Prostate gland (tissue), 2 donors: Measurements from ENCODE around the gene RARG. TPM values are rescaled to one million over a fixed set of nuclear protein-coding genes. Genes with fewer than 3 reads are reported as not detected.
A peak's percentile ranks its signal among the peaks of the same experiment; 100 is the strongest.

ENCODE experiments used
- DNase-seq: peaks from one replicate; pipeline ENCODE4 v3.0.0-alpha.2; 2019; ENCODE audit warnings: low spot score
- H3K27ac ChIP-seq, 2 donors: fragments of 200-600 bp; sonication (generic); 2 replicates each; pipeline ENCODE4 v1.5.1; 2017 to 2019
- H3K27me3 ChIP-seq: fragments of 200-600 bp; sonication (generic); replicated peaks from 2 replicates; pipeline ENCODE4 v1.5.1; 2019; ENCODE audit not compliant: insufficient read depth
- H3K36me3 ChIP-seq, 2 donors: fragments of 200-600 bp; sonication (generic); 1 replicate in 1 of 2; 2 replicates in 1 of 2; pipeline versions ENCODE4 v1.5.1 to v1.8.1; 2017 to 2019
- H3K4me1 ChIP-seq: fragments of 200-600 bp; sonication (generic); replicated peaks from 2 replicates; pipeline ENCODE4 v1.5.1; 2019
- H3K4me3 ChIP-seq, 2 donors: fragments of 200-600 bp; sonication (generic); 2 replicates each; pipeline ENCODE4 v1.5.1; 2017 to 2019
- H3K9me3 ChIP-seq: fragments of 200-600 bp; sonication (generic); 2 replicates; pipeline ENCODE4 v1.5.1; 2017
- CTCF ChIP-seq, 4 experiments: fragments of 200-600 bp in 2 of 4; fragments of 450-650 bp in 2 of 4; sonication (generic) in 2 of 4; IDR thresholded peaks; 1 replicate in 3 of 4; 2 replicates in 1 of 4; pipeline ENCODE4 v1.5.1; 2016 to 2019; ENCODE audit warnings: antibody characterized with exemption in 4 of 4, mild to moderate bottlenecking in 2 of 4, moderate library complexity in 2 of 4
- POLR2A ChIP-seq: fragments of 450-650 bp; IDR thresholded peaks from one replicate; pipeline ENCODE4 v1.6.1; 2016; ENCODE audit warnings: antibody characterized with exemption, mild to moderate bottlenecking
- POLR2AphosphoS5 ChIP-seq: sonication (generic); formaldehyde crosslinking; IDR thresholded peaks from one replicate; pipeline ENCODE4 v1.6.1; 2017; ENCODE audit warnings: antibody characterized with exemption
- WGBS: methylation state at CpG from one replicate; pipeline ENCODE4 v1.1.5; 2018; 5-methylcytosine and 5-hydroxymethylcytosine counted together
- intact Hi-C: fragments of 100-400 bp; cut with DNase I; formaldehyde crosslinking; loops from one replicate; pipeline ENCODE4 v1.14.2; 2022
- total RNA-seq, 2 donors: library from RNA; depleted of rRNA; stranded (reverse); fragments of >200 nt; gene quantifications; one replicate each; pipeline ENCODE4 v1.1.0, GENCODE V29; 2016

The RARG gene
- 10 to 100 TPM; 28.9 to 30.4 TPM for total RNA-seq

DNA sequence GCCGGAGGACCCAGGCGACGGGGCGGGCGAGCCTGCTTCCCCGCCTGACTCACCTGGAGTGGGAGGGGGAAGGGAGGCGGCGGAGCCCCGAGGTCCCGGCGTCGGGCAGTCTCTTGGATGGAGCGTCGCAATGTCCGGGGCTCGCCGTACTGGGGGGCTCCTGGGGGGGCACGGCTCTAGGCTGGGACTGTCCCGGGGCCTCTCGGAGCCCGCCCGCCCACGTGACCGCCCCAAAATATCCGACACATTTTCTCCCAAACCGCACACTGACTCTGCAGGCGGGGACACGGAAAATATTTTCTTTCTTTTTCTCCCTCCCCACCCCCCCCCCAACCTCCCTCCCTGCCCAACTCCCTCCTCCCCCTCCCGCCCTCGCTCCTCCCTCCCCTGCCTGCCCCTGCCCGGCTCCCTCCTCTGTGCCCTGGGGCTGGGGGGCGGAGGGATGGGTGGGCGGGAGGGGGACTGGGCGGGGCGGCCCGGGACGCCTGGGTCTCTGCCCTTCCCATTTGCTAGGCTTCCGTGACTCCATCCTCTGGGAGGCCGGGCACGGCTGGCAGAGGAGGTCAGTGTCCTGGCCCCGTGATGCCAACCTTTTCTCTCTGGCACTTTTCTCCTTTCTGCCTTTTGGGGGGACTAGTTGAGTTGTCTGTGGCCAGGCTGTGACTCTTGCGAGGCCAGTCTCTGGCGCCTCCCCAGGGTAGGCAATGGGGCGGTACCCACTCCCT, at the start of gene RARG:
TSS of gene RARG (minus strand) at position 289 of the 725 bp plus-strand sequence. CDS start 4,664 bp downstream, outside the sequence.
- peak; percentile 66 for DNase-seq
- 1% methylated on average over 33 of the region's 44 CpGs for WGBS
- Histone ChIP-seq H3K27me3 (no peaks in the 10 kb centered on the region), H3K36me3 (no peaks in the 10 kb centered on the region), H3K4me1 (peaks cover 10% of the 10 kb centered on the region), H3K4me3 (peak within 1 kb of the TSS; percentile 56 to 57), H3K9me3 (no peaks in the 10 kb centered on the region), H3K27ac (peak within 1 kb of the TSS; percentile 83 to 89)
- intact Hi-C loops: no loop called here
- TF ChIP-seq POLR2A (peak; percentile 63), POLR2AphosphoS5 (no peak), CTCF (IDR thresholded peaks at IDR 0.05) (peak in 1 of 4 experiments; percentile 35)

DNA sequence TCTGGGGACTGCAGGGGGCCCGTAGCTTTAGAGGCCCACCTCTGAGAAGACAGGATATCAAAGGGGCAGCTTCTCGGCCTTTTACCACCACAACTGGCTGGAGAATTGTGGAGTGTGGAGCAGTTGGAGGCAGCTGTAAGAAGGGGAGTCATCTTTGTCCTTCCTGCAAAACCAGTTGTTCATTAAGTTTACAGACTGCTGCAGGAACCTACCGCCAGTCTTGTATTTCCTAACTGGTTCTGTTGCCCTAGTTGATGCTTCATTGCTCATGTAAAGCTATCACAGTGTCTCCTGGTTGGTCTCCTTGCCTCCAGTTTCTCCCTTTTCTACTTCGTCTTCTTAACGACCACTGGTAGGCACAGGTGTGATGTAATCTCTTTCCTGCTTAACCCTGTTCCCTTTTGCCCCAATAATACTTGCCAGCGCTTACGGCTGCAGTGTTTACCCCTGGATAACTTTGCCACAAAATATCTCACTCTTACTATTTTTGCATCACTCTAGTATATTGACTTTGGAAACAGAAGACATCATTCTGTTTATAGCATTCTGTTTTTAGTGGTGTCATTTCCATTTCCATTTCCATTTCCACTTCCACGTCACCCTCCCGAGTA, 48.0 kb upstream of the RARG start:
- Histone ChIP-seq H3K4me3 (no peak overlapping the region), H3K9me3 (no peaks in the 10 kb centered on the region), H3K27me3 (no peaks in the 10 kb centered on the region), H3K4me1 (no peaks in the 10 kb centered on the region), H3K36me3 (no peaks in the 10 kb centered on the region), H3K27ac (no peak overlapping the region)
- TF ChIP-seq POLR2A: no peak
- TF ChIP-seq POLR2AphosphoS5: peak; percentile 73
- DNase-seq: peak; percentile 16
- WGBS: 83% methylated on average over 9 of the region's 9 CpGs
- intact Hi-C loops: no loop called here

DNA sequence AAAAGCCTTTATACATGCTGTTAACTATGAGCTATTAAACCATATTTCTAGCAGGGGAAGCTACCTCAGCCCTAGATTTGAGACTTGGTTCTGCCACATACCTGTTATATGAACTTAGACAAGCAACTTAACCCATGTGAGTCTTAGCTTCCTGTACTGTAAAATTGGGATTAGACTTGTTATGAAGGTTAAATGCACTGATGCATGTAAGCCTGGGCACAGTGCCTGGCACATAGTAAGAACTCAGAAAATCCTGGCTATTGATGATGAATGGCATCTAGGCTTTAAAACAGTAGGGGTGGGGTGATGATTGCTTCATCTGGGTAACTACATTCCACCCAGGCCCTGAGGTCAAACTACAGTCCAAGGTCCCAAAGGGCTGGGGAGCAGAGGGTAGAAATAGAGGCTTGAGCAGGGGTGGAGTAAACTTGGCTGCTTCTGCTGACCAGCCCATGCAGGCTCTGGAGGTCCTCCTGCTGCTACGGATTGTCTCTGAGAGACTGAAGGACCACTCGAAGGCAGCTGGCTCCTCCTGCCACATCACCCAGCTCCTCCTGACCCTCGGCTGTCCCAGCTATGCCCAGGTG, 47.4 kb upstream of the RARG start:
- Histone ChIP-seq H3K4me3 (no peak overlapping the region), H3K27ac (no peak overlapping the region), H3K36me3 (no peaks in the 10 kb centered on the region), H3K27me3 (no peaks in the 10 kb centered on the region), H3K4me1 (no peaks in the 10 kb centered on the region), H3K9me3 (no peaks in the 10 kb centered on the region)
- TF ChIP-seq CTCF (IDR thresholded peaks at IDR 0.05) (no peak), POLR2AphosphoS5 (no peak), POLR2A (no peak)
- WGBS: 88% methylated on average over 3 of the region's 3 CpGs
- intact Hi-C loops: no loop called here
- no peak for DNase-seq

DNA sequence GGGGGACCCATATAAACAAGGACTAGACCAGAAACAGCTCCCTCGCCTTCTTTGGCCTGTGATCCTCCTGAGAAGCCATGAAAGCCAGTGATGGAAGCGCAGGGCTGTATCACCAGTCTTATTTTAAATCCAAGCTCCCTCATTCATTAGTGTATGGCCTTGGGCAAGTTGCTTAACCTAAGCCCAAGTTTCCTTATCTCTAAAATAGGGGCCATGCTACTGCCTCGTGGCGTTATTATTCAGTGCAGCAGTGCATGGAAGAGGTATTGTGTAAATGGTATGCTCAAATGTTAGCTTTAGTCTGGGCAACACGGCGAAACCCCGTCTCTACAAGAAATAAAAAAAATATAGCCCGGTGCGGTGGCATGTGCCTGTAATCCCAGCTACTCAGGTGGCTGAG, 46.0 kb upstream of the RARG start:
- WGBS: 92% methylated on average over 9 of the region's 9 CpGs
- Histone ChIP-seq H3K27ac (no peak overlapping the region), H3K27me3 (no peaks in the 10 kb centered on the region), H3K36me3 (no peaks in the 10 kb centered on the region), H3K9me3 (no peaks in the 10 kb centered on the region), H3K4me3 (no peak overlapping the region), H3K4me1 (no peaks in the 10 kb centered on the region)
- no peak for DNase-seq
- TF ChIP-seq POLR2AphosphoS5 (no peak), CTCF (IDR thresholded peaks at IDR 0.05) (no peak), POLR2A (no peak)
- intact Hi-C loops: no loop called here

DNA sequence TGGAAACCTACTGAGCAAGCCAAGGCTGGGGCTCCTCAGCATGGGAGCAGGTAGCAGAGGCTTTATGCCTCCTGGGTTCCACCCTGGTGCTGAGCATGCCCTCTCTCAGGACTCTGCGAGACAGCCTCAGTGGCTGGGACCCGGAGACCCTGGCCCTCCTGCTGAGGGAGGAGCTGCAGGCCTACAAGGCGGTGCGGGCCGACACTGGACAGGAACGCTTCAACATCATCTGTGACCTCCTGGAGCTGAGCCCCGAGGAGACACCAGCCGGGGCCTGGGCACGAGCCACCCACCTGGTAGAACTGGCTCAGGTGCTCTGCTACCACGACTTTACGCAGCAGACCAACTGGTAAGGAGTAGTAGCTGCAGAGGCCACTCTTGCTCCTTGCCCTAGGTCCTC, 44.5 kb upstream of the RARG start:
- Histone ChIP-seq H3K36me3 (no peaks in the 10 kb centered on the region), H3K9me3 (no peaks in the 10 kb centered on the region), H3K27me3 (no peaks in the 10 kb centered on the region), H3K4me3 (no peak overlapping the region), H3K27ac (no peak overlapping the region), H3K4me1 (no peaks in the 10 kb centered on the region)
- no peak for DNase-seq
- intact Hi-C loops: no loop called here
- WGBS: 96% methylated on average over 11 of the region's 11 CpGs
- TF ChIP-seq POLR2AphosphoS5: no peak
- TF ChIP-seq POLR2A: no peak
- TF ChIP-seq CTCF (IDR thresholded peaks at IDR 0.05): no peak
